GM13977 (cell line): ENCODE data around the gene IMPDH2.

Experiments used
- DNase-seq: peaks from one replicate; pipeline ENCODE4 v3.0.0; 2012; ENCODE audit warnings: low spot score
- in situ Hi-C: fragments of 300-500 bp; cut with MboI; formaldehyde crosslinking; loops from one replicate; pipeline ENCODE4 v1.12.0; 2022; ENCODE audit warnings: low sequenced_read_pairs, low pct_unique_long_range_greater_than_20kb, mixed read lengths, inconsistent platforms; ENCODE audit not compliant: unreplicated experiment
- TF ChIP-seq, protein P1 (sequence below): IDR thresholded peaks from 2 replicates; pipeline ENCODE4 v1.5.1; 2012; ENCODE audit warnings: mild to moderate bottlenecking, control low read depth; ENCODE audit not compliant: insufficient read depth; ENCODE audit errors: extremely low read depth, missing control alignments

Gene IMPDH2

DNA sequence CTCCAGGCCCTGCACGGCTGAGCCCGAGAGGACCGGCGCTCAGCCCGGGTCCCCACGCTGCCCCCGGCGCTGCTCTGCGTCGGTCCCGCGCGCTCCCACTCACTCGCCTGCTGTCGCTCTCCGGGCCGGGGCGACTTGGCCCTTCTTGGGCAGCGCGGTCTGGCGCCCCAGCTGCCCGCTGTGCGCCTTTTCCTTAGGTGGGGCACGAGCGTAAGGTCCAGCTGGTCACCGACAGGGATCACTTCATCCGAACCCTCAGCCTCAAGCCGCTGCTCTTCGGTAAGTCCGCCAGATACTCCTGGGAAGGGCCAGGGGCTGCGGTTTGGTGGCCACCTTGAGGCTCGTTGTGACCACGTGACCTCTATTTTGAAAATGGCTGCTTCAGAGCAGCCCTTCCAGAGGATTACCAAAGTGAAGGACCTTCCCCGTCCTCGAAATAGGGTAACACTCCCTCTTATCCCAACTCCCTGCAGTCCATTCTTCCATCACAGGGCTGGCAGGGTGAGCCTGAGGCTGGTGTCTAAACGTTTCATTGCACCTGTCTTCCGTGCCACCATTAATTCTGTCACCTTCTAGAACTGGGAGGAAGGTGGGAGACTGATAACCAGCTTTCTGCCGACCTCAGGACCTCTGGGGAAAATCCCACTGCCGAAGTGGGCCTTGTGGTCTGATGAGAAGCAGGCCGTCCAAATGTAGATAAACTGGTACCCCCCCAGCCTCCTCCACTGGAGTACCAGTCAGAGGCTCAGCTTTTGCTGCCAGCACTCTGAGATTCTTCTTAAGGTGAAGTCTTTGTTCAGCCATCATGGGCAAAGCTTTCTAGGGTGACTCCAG, 38.3 kb downstream of the IMPDH2 start:
- TF ChIP-seq, protein P1, sequence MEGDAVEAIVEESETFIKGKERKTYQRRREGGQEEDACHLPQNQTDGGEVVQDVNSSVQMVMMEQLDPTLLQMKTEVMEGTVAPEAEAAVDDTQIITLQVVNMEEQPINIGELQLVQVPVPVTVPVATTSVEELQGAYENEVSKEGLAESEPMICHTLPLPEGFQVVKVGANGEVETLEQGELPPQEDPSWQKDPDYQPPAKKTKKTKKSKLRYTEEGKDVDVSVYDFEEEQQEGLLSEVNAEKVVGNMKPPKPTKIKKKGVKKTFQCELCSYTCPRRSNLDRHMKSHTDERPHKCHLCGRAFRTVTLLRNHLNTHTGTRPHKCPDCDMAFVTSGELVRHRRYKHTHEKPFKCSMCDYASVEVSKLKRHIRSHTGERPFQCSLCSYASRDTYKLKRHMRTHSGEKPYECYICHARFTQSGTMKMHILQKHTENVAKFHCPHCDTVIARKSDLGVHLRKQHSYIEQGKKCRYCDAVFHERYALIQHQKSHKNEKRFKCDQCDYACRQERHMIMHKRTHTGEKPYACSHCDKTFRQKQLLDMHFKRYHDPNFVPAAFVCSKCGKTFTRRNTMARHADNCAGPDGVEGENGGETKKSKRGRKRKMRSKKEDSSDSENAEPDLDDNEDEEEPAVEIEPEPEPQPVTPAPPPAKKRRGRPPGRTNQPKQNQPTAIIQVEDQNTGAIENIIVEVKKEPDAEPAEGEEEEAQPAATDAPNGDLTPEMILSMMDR: no peak
- in situ Hi-C loops: no loop called here
- DNase-seq: no peak

GRCh38 chr3:48989796-48990635, 39.2 kb downstream of the IMPDH2 start, which contains the start of gene P4HTM:
Gene P4HTM (plus strand): TSS chr3:48990241. CDS start chr3:48990257, 16 bp downstream.
- in situ Hi-C loops: no loop called here
- DNase-seq: peak; percentile 83
- TF ChIP-seq, protein P1: peak; percentile 24

GRCh38 chr3:48989126-48989795, 39.9 kb downstream of the IMPDH2 start:
- TF ChIP-seq, protein P1: no peak
- no peak for DNase-seq
- in situ Hi-C loops: no loop called here

- TF ChIP-seq, protein P1: no peak
- in situ Hi-C loops: no loop called here
- DNase-seq: no peak
Observed at GRCh38 chr3:48985831-48986376, 43.3 kb downstream of the IMPDH2 start.

DNA sequence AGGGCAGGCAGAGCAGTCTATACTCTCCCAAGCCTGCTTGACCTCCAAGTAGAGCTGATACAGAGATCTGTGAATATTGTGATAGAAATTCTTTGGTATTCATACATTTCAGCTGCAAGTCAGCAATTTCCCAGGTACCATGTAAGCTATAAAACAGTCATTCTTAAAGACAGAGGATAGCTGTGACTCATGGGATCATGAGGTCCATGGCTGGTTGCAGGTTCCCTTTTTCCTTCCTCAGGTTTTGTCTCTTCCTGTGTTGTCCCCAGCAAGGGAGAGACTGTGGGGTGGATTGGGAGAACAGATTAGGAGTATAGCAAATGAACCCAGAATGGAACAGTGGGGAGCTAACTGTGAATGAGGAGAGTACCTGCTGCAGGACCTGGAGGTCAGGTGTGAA, 44.5 kb downstream of the IMPDH2 start:
- in situ Hi-C loops: no loop called here
- no peak for DNase-seq
- TF ChIP-seq, protein P1: no peak

DNA sequence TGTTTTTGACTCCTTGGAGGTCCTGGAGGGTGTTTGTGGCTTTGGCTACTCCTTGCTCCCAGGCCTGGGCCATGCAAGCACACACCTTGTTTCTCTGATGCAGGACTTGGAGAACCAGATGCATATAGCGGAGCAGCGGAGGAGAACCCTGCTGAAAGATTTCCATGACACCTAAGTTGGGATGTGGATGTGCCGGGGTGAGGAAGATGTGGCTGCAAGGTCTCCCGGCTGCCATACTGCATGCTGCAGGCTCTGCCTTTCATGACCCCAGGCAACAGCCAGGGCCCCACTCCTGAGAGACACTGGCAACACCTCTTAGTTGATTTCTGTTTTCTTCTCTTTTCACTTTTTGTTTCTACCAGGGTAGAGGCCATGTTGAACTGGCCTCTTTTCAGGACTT, 46.1 kb downstream of the IMPDH2 start:
- in situ Hi-C loops: no loop called here

More for the DNA sequence above, 46.1 kb downstream of the IMPDH2 start:
- no peak for DNase-seq
- TF ChIP-seq, protein P1: no peak
